Hepatocyte (in vitro differentiated cells): ENCODE data around the gene EPS8L1. TPM values are rescaled to one million over a fixed set of nuclear protein-coding genes. Genes with fewer than 3 reads are reported as not detected.
A peak's percentile ranks its signal among the peaks of the same experiment; 100 is the strongest.

ENCODE experiments used
- DNase-seq: peaks from one replicate; pipeline ENCODE4 v3.0.0-alpha.2; 2016; ENCODE audit warnings: low spot score
- H2AFZ ChIP-seq: fragments of 200-600 bp; sonication (generic); 2 replicates; pipeline ENCODE4 v1.6.0; 2016; ENCODE audit warnings: antibody characterized with exemption, mild to moderate bottlenecking
- H3K27ac ChIP-seq: fragments of 200-600 bp; sonication (generic); 2 replicates; pipeline ENCODE4 v1.5.1; 2016; ENCODE audit warnings: mild to moderate bottlenecking
- H3K27me3 ChIP-seq: fragments of 200-600 bp; sonication (generic); 2 replicates; pipeline ENCODE4 v1.6.1; 2016
- H3K36me3 ChIP-seq: fragments of 200-600 bp; sonication (generic); replicated peaks from 2 replicates; pipeline ENCODE4 v1.5.1; 2016; ENCODE audit warnings: low read depth; ENCODE audit not compliant: insufficient read depth
- H3K4me1 ChIP-seq: fragments of 200-600 bp; sonication (generic); 2 replicates; pipeline ENCODE4 v1.5.1; 2016; ENCODE audit warnings: mild to moderate bottlenecking, moderate library complexity; ENCODE audit not compliant: insufficient read depth
- H3K4me2 ChIP-seq: fragments of 200-600 bp; sonication (generic); 2 replicates; pipeline ENCODE4 v1.6.0; 2016
- H3K4me3 ChIP-seq: fragments of 200-600 bp; sonication (generic); 2 replicates; pipeline ENCODE4 v1.5.1; 2016; ENCODE audit warnings: mild to moderate bottlenecking
- H3K79me2 ChIP-seq: fragments of 200-600 bp; sonication (generic); 2 replicates; pipeline ENCODE4 v1.6.0; 2017; ENCODE audit warnings: mild to moderate bottlenecking
- H3K9me2 ChIP-seq: fragments of 200-600 bp; sonication (generic); replicated peaks from 2 replicates; pipeline ENCODE4 v1.6.0; 2017; ENCODE audit warnings: mild to moderate bottlenecking; ENCODE audit not compliant: insufficient read depth
- H3K9me3 ChIP-seq: fragments of 200-600 bp; sonication (generic); 2 replicates; pipeline ENCODE4 v1.5.1; 2016; ENCODE audit warnings: low read depth, mild to moderate bottlenecking
- H4K20me1 ChIP-seq: fragments of 200-600 bp; sonication (generic); 2 replicates; pipeline ENCODE4 v1.6.0; 2016; ENCODE audit warnings: mild to moderate bottlenecking; ENCODE audit not compliant: insufficient read depth, poor library complexity, severe bottlenecking
- EZH2 ChIP-seq: fragments of 200-600 bp; sonication (generic); IDR thresholded peaks from 2 replicates; pipeline ENCODE4 v1.6.1; 2016; ENCODE audit warnings: antibody characterized with exemption, mild to moderate bottlenecking, borderline replicate concordance
- EZH2phosphoT487 ChIP-seq: fragments of 200-600 bp; sonication (generic); IDR thresholded peaks from one replicate; pipeline ENCODE4 v1.6.1; 2018; ENCODE audit warnings: antibody characterized with exemption, mild to moderate bottlenecking, low read depth, moderate library complexity; ENCODE audit not compliant: unreplicated experiment, severe bottlenecking
- WGBS: methylation state at CpG from one replicate; pipeline ENCODE4 v1.1.6; 2016; ENCODE audit warnings: low lambda C conversion rate; ENCODE audit errors: missing lambda C conversion rate; 5-methylcytosine and 5-hydroxymethylcytosine counted together
- polyA plus RNA-seq: library from polyadenylated mRNA; unstranded; fragments of >200 nt; fragmentation: Nextera tagmentation; extraction: Ambion mirVana; gene quantifications from 2 replicates; pipeline ENCODE4 v1.2.1, GENCODE V29; 2016
- total RNA-seq: library from RNA; depleted of rRNA; stranded (reverse); fragments of >200 nt; gene quantifications from 2 replicates; pipeline ENCODE4 v1.2.3, GENCODE V29; 2014
- TF ChIP-seq, protein P1 (sequence below): fragments of 200-600 bp; sonication (generic); IDR thresholded peaks from 2 replicates; pipeline ENCODE4 v1.5.1; 2016; ENCODE audit warnings: antibody characterized with exemption, mild to moderate bottlenecking; ENCODE audit not compliant: poor library complexity

EPS8L1 gene
- total and polyA plus RNA-seq, 2 experiments from 2014 or later = 20.5 to 33.8 TPM

DNA sequence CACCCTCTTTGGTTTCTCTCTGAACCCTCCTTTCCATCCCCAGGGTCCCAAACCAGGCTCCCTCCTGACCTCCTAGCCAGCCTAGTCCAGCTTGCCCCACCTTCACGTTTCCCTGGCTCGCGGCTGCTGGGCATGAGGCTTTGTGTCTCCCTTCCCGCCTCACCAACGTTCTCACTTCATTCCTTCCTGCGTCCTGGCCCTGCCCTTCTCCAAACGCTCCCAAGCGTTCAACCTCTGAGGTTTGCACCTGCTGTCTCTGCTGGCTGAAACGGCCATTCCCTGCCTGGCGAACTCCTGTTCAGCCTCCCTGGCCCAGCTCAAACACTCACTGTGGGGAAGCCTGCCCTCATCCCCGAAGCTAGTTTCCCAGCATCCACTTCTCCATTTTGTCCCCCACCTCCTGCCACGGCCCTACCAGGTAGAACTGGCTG is 12.4 kb downstream of the EPS8L1 start:
- Histone ChIP-seq H3K79me2 (no peaks in the 10 kb centered on the region), H3K4me2 (peak overlapping the region; percentile 91), H3K9me2 (no peaks in the 10 kb centered on the region), H3K4me1 (peaks cover 14% of the 10 kb centered on the region), H3K9me3 (no peaks in the 10 kb centered on the region), H3K27ac (no peak overlapping the region), H4K20me1 (peaks cover 15% of the 10 kb centered on the region), H3K4me3 (no peak overlapping the region), H2AFZ (no peak overlapping the region), H3K27me3 (peaks cover 16% of the 10 kb centered on the region), H3K36me3 (no peaks in the 10 kb centered on the region)
- TF ChIP-seq EZH2 (no peak), EZH2phosphoT487 (no peak)
- TF ChIP-seq, protein P1, sequence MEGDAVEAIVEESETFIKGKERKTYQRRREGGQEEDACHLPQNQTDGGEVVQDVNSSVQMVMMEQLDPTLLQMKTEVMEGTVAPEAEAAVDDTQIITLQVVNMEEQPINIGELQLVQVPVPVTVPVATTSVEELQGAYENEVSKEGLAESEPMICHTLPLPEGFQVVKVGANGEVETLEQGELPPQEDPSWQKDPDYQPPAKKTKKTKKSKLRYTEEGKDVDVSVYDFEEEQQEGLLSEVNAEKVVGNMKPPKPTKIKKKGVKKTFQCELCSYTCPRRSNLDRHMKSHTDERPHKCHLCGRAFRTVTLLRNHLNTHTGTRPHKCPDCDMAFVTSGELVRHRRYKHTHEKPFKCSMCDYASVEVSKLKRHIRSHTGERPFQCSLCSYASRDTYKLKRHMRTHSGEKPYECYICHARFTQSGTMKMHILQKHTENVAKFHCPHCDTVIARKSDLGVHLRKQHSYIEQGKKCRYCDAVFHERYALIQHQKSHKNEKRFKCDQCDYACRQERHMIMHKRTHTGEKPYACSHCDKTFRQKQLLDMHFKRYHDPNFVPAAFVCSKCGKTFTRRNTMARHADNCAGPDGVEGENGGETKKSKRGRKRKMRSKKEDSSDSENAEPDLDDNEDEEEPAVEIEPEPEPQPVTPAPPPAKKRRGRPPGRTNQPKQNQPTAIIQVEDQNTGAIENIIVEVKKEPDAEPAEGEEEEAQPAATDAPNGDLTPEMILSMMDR = no peak
- no peak for DNase-seq
- WGBS = 87% methylated on average over 12 of the region's 12 CpGs

GRCh38 chr19:55088543-55089341 is 13.1 kb downstream of the EPS8L1 start:
- TF ChIP-seq EZH2 (no peak), EZH2phosphoT487 (no peak)
- TF ChIP-seq, protein P1 = peak; percentile 87
- Histone ChIP-seq H3K9me3 (no peaks in the 10 kb centered on the region), H3K4me2 (no peak overlapping the region), H3K27ac (no peak overlapping the region), H3K27me3 (peaks cover 13% of the 10 kb centered on the region), H3K79me2 (no peaks in the 10 kb centered on the region), H3K36me3 (no peaks in the 10 kb centered on the region), H2AFZ (no peak overlapping the region), H3K4me3 (no peak overlapping the region), H4K20me1 (peaks cover 15% of the 10 kb centered on the region), H3K9me2 (no peaks in the 10 kb centered on the region), H3K4me1 (peaks cover 14% of the 10 kb centered on the region)
- WGBS = 70% methylated on average over 13 of the region's 18 CpGs
- peak; percentile 85 for DNase-seq

- H3K4me3 ChIP-seq = no peak overlapping the region
- no peak overlapping the region for H3K4me2 ChIP-seq
- H4K20me1 ChIP-seq = peaks cover 15% of the 10 kb centered on the region
- peaks cover 14% of the 10 kb centered on the region for H3K4me1 ChIP-seq
- no peak for DNase-seq
- TF ChIP-seq EZH2 (no peak), EZH2phosphoT487 (no peak)
- TF ChIP-seq, protein P1 = no peak
- H3K9me3 ChIP-seq = no peaks in the 10 kb centered on the region
- H2AFZ ChIP-seq = no peak overlapping the region
- H3K27me3 ChIP-seq = peaks cover 13% of the 10 kb centered on the region
- no peaks in the 10 kb centered on the region for H3K36me3 ChIP-seq
- 88% methylated on average over 3 of the region's 3 CpGs for WGBS
- no peaks in the 10 kb centered on the region for H3K9me2 ChIP-seq
- no peaks in the 10 kb centered on the region for H3K79me2 ChIP-seq
- H3K27ac ChIP-seq = no peak overlapping the region
Measured at GRCh38 chr19:55089342-55089944, 13.8 kb downstream of the EPS8L1 start.
